ENCODE measurements around the gene GRHPR.

The GRHPR gene

GRCh38 chr9:37422289-37423104 is at the start of gene GRHPR:
Gene GRHPR, plus strand, starts transcription at chr9:37422696. Its CDS starts 55 bp downstream, at chr9:37422751.
- CTCF ChIA-PET: interaction anchor here (0.7 to 1.6 kb wide), 2 partner anchors 11 to 13 kb away, joined by 6 to 9 read pairs; no protein-coding TSS in a partner anchor
- Histone ChIP-seq H3K27ac (ENCODE audit: extremely low read depth, low read depth, low read length) (peak within 1 kb of the TSS; percentile 54; the same call in 1 of the 2 replicates), H3K4me1 (ENCODE audit: control insufficient read depth, insufficient read depth, low read length) (no peaks in the 10 kb centered on the region), H3K4me3 (ENCODE audit: low read depth, low read length) (peak within 1 kb of the TSS; percentile 88), H3K9me3 (ENCODE audit: control insufficient read depth, insufficient read depth, low read depth, low read length) (no peaks in the 10 kb centered on the region), H3K36me3 (ENCODE audit: control insufficient read depth in 2 of 2, insufficient read depth in 1 of 2, low read length in 2 of 2) (peaks cover 3 to 37% of the 10 kb centered on the region in 2 experiments; a peak in 2 of 3 replicates)
- POLR2A ChIA-PET: interaction anchor here (0.7 to 2.7 kb wide), 14 partner anchors 9 to 514 kb away, joined by 3 to 17 read pairs (median 4); partner anchors contain the start of genes POLR1E, ZBTB5 and ZCCHC7
- TF ChIP-seq ZNF488 (tag by site-specific recombination; IDR thresholded peaks at IDR 0.05) (no peak), ZNF621 (tag by site-specific recombination; IDR thresholded peaks at IDR 0.05) (no peak), ZNF19 (tag by site-specific recombination; IDR thresholded peaks at IDR 0.05; ENCODE audit: low read depth) (no peak), ZNF449 (tag by site-specific recombination; IDR thresholded peaks at IDR 0.05) (0 out of 2 replicates have a peak, but pooled peaks have one; percentile 24), SP2 (tag by site-specific recombination; IDR thresholded peaks at IDR 0.05) (peak; percentile 78), PRDM10 (tag by site-specific recombination; IDR thresholded peaks at IDR 0.05) (peak; percentile 96), ZNF114 (tag by site-specific recombination; IDR thresholded peaks at IDR 0.05) (no peak), KLF7 (tag by site-specific recombination; IDR thresholded peaks at IDR 0.05; ENCODE audit: borderline replicate concordance) (no peak), ZNF266 (tag by site-specific recombination; IDR thresholded peaks at IDR 0.05; ENCODE audit: low read depth) (no peak), SP3 (tag by site-specific recombination; IDR thresholded peaks at IDR 0.05) (peak; percentile 88), ZBTB11 (tag by site-specific recombination; conservative IDR thresholded peaks at IDR 0.05; ENCODE audit: low read depth) (peak; percentile 49), ZNF10 (tag by site-specific recombination; IDR thresholded peaks at IDR 0.05) (no peak), ZNF426 (tag by site-specific recombination; IDR thresholded peaks at IDR 0.05) (no peak), GLI4 (tag by site-specific recombination; IDR thresholded peaks at IDR 0.05) (no peak), ZNF155 (tag by site-specific recombination; IDR thresholded peaks at IDR 0.05) (no peak), ZNF391 (tag by site-specific recombination; IDR thresholded peaks at IDR 0.05; ENCODE audit: borderline replicate concordance, low read depth) (no peak), ZSCAN18 (tag by site-specific recombination; IDR thresholded peaks at IDR 0.05) (no peak), ZSCAN30 (tag by site-specific recombination; IDR thresholded peaks at IDR 0.05) (no peak; the same call in 1 of the 2 replicates), ZNF112 (tag by site-specific recombination; IDR thresholded peaks at IDR 0.05) (no peak), ZBTB6 (tag by site-specific recombination; IDR thresholded peaks at IDR 0.05) (no peak), KLF8 (tag by site-specific recombination; IDR thresholded peaks at IDR 0.05) (peak; percentile 71), KLF10 (tag by site-specific recombination; IDR thresholded peaks at IDR 0.05) (peak; percentile 27; the same call in 1 of the 2 replicates), TCF7L2 (IDR thresholded peaks at IDR 0.05; ENCODE audit: borderline replicate concordance, low read depth, low read length) (no peak), ZNF792 (tag by site-specific recombination; IDR thresholded peaks at IDR 0.05) (no peak)
